Activated CD4-positive, alpha-beta T cell treated with anti-CD3 and anti-CD28 coated beads for 1 hour (primary cell): ENCODE results near the gene CCNY.

Source experiments
- DNase-seq: peaks from one replicate; pipeline ENCODE4 v3.0.0-alpha.2; 2020

CCNY gene

GRCh38 chr10:35434533-35434932 is 98.2 kb downstream of the CCNY start:
- DNase-seq = no peak

GRCh38 chr10:35435824-35436223 is 99.5 kb downstream of the CCNY start:
- no peak for DNase-seq

GRCh38 chr10:35437829-35438228 is 101.5 kb downstream of the CCNY start:
- DNase-seq = no peak

- DNase-seq = no peak
Observed at GRCh38 chr10:35438718-35439571, 102.6 kb downstream of the CCNY start.

- no peak for DNase-seq
Observed at GRCh38 chr10:35440016-35440415, 103.7 kb downstream of the CCNY start.

GRCh38 chr10:35442028-35442427 is 105.7 kb downstream of the CCNY start:
- no peak for DNase-seq

- no peak for DNase-seq
Observed at GRCh38 chr10:35442592-35442991, 106.3 kb downstream of the CCNY start.

- DNase-seq = no peak
Observed at GRCh38 chr10:35443858-35444257, 107.5 kb downstream of the CCNY start.

GRCh38 chr10:35445150-35445884 is 109.0 kb downstream of the CCNY start:
- DNase-seq = no peak

GRCh38 chr10:35446439-35446838 is 110.1 kb downstream of the CCNY start:
- no peak for DNase-seq

GRCh38 chr10:35447693-35448407 is 111.5 kb downstream of the CCNY start:
- DNase-seq = no peak

- no peak for DNase-seq
Observed at GRCh38 chr10:35448687-35449662, 112.7 kb downstream of the CCNY start.

GRCh38 chr10:35449944-35450343 is 113.6 kb downstream of the CCNY start:
- no peak for DNase-seq

GRCh38 chr10:35451151-35452016 is 115.1 kb downstream of the CCNY start:
- DNase-seq = no peak

GRCh38 chr10:35452171-35452570 is 115.9 kb downstream of the CCNY start:
- no peak for DNase-seq

- no peak for DNase-seq
Observed at GRCh38 chr10:35452847-35453246, 116.5 kb downstream of the CCNY start.

- DNase-seq = no peak
Observed at GRCh38 chr10:35453855-35454532, 117.7 kb downstream of the CCNY start.

GRCh38 chr10:35456153-35456720 is 119.9 kb downstream of the CCNY start:
- DNase-seq = no peak

GRCh38 chr10:35456784-35457183 is 120.5 kb downstream of the CCNY start:
- no peak for DNase-seq
